ENCODE measurements around the gene NLRP5. TPM values are rescaled to one million over a fixed set of nuclear protein-coding genes. Genes with fewer than 3 reads are reported as not detected.

The NLRP5 gene
- total RNA-seq, 2 experiments from 2014 or later, result not detected

- CTCF ChIA-PET, result interaction anchor here (1.2 kb wide), 1 partner anchor 183 kb away, joined by 3 read pairs; no protein-coding TSS in a partner anchor
- POLR2A ChIA-PET, result no interaction called here
Observed at GRCh38 chr19:56069642-56070041, 83.1 kb downstream of the NLRP5 start.

- POLR2A ChIA-PET, result no interaction called here
- CTCF ChIA-PET, result interaction anchor here (0.7 to 2.2 kb wide), 2 partner anchors 10 to 593 kb away, joined by 3 to 6 read pairs; no protein-coding TSS in a partner anchor
Observed at GRCh38 chr19:56071151-56071550, 84.6 kb downstream of the NLRP5 start.

GRCh38 chr19:56076498-56076897 lies 89.9 kb downstream of the NLRP5 start:
- POLR2A ChIA-PET, result no interaction called here
- CTCF ChIA-PET, result interaction anchor here (0.7 to 2.7 kb wide), 8 partner anchors 8 to 257 kb away, joined by 3 to 10 read pairs (median 4); no protein-coding TSS in a partner anchor

GRCh38 chr19:56079609-56080008 lies 93.0 kb downstream of the NLRP5 start:
- POLR2A ChIA-PET, result no interaction called here
- CTCF ChIA-PET, result interaction anchor here (0.7 to 3.1 kb wide), 3 partner anchors 12 to 174 kb away, joined by 3 to 10 read pairs (median 4); no protein-coding TSS in a partner anchor

GRCh38 chr19:56080669-56081401 lies 94.3 kb downstream of the NLRP5 start:
- POLR2A ChIA-PET, result no interaction called here
- CTCF ChIA-PET, result interaction anchor here (0.6 to 3.1 kb wide), 10 partner anchors 9 to 339 kb away, joined by 3 to 10 read pairs (median 4); partner anchors contain the start of gene GALP

- POLR2A ChIA-PET, result no interaction called here
Observed at GRCh38 chr19:56083668-56084067, 97.1 kb downstream of the NLRP5 start.

GRCh38 chr19:56084835-56085536 lies 98.4 kb downstream of the NLRP5 start:
- ChIA-PET CTCF (interaction anchor here (0.6 to 0.7 kb wide), 2 partner anchors 9 to 18 kb away, joined by 3 to 5 read pairs; no protein-coding TSS in a partner anchor), POLR2A (no interaction called here)

More at GRCh38 chr19:56083668-56084067, 97.1 kb downstream of the NLRP5 start:
- CTCF ChIA-PET, result no interaction called here

GRCh38 chr19:56085571-56086275 lies 99.1 kb downstream of the NLRP5 start:
- ChIA-PET CTCF (interaction anchor here (0.7 kb wide), 1 partner anchor 19 kb away, joined by 5 read pairs; no protein-coding TSS in a partner anchor), POLR2A (no interaction called here)

- CTCF ChIA-PET, result interaction anchor here (1.0 kb wide), 1 partner anchor 25 kb away, joined by 3 read pairs; no protein-coding TSS in a partner anchor
- POLR2A ChIA-PET, result no interaction called here
Observed at GRCh38 chr19:56086671-56087430, 100.3 kb downstream of the NLRP5 start.

GRCh38 chr19:56087647-56088496 lies 101.3 kb downstream of the NLRP5 start:
- POLR2A ChIA-PET, result no interaction called here

GRCh38 chr19:56088497-56089215 lies 102.1 kb downstream of the NLRP5 start:
- CTCF ChIA-PET, result no interaction called here

More at GRCh38 chr19:56087647-56088496, 101.3 kb downstream of the NLRP5 start:
- CTCF ChIA-PET, result no interaction called here

GRCh38 chr19:56089344-56089743 lies 102.8 kb downstream of the NLRP5 start:
- POLR2A ChIA-PET, result no interaction called here
- CTCF ChIA-PET, result no interaction called here

More at GRCh38 chr19:56088497-56089215, 102.1 kb downstream of the NLRP5 start:
- POLR2A ChIA-PET, result no interaction called here

GRCh38 chr19:56091066-56091490 lies 104.5 kb downstream of the NLRP5 start:
- POLR2A ChIA-PET, result no interaction called here

GRCh38 chr19:56091751-56092546 lies 105.4 kb downstream of the NLRP5 start:
- CTCF ChIA-PET, result interaction anchor here (0.8 to 1.3 kb wide), 2 partner anchors 11 to 13 kb away, joined by 3 to 5 read pairs; no protein-coding TSS in a partner anchor
- POLR2A ChIA-PET, result no interaction called here

More at GRCh38 chr19:56091066-56091490, 104.5 kb downstream of the NLRP5 start:
- CTCF ChIA-PET, result interaction anchor here (0.8 to 1.3 kb wide), 2 partner anchors 10 to 12 kb away, joined by 3 to 5 read pairs; no protein-coding TSS in a partner anchor

- ChIA-PET POLR2A (no interaction called here), CTCF (no interaction called here)
Observed at GRCh38 chr19:56092685-56093631, 106.4 kb downstream of the NLRP5 start.

All from activated CD8-positive, alpha-beta memory T cell treated with anti-CD3 and anti-CD28 coated beads for 36 hours (primary cell).